ENCODE data around the gene FER.
"Not testable (repeated sequence)": the region's sequence is repeated elsewhere in the genome, so short reads cannot be mapped to it uniquely, and the experiment has no call there.

GRCh38 chr5:108766916-108767315 lies 19.2 kb downstream of the FER start:
- TF ChIP-seq, protein P1, sequence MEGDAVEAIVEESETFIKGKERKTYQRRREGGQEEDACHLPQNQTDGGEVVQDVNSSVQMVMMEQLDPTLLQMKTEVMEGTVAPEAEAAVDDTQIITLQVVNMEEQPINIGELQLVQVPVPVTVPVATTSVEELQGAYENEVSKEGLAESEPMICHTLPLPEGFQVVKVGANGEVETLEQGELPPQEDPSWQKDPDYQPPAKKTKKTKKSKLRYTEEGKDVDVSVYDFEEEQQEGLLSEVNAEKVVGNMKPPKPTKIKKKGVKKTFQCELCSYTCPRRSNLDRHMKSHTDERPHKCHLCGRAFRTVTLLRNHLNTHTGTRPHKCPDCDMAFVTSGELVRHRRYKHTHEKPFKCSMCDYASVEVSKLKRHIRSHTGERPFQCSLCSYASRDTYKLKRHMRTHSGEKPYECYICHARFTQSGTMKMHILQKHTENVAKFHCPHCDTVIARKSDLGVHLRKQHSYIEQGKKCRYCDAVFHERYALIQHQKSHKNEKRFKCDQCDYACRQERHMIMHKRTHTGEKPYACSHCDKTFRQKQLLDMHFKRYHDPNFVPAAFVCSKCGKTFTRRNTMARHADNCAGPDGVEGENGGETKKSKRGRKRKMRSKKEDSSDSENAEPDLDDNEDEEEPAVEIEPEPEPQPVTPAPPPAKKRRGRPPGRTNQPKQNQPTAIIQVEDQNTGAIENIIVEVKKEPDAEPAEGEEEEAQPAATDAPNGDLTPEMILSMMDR (IDR thresholded peaks at IDR 0.05 in 8 of 11, conservative IDR thresholded peaks at IDR 0.05 in 3 of 11) = not testable (repeated sequence)
- TF ChIP-seq POLR2A (IDR thresholded peaks at IDR 0.05) = not testable (repeated sequence)
